B cell (primary cell): ENCODE data around the gene PC.

Experiments used
- CTCF ChIP-seq: fragments of 200-600 bp; IDR thresholded peaks from one replicate; pipeline ENCODE4 v1.8.0; 2022; ENCODE audit warnings: antibody characterized with exemption, mild to moderate bottlenecking
- EZH2 ChIP-seq: IDR thresholded peaks from 2 replicates; pipeline ENCODE4 v1.6.1; 2012; ENCODE audit warnings: borderline replicate concordance, low read depth, mild to moderate bottlenecking, moderate library complexity, low read length; ENCODE audit not compliant: insufficient read depth, poor library complexity, severe bottlenecking

GRCh38 chr11:66919923-66920322 lies 38.3 kb downstream of the PC start:
- TF ChIP-seq CTCF (no peak), EZH2 (no peak)
